ACHN (cell line): ENCODE data around the gene BOC.

Source experiments
- DNase-seq: peaks from one replicate; pipeline ENCODE4 v3.0.0-alpha.2; 2015
- in situ Hi-C: cut with HindIII; loops from 2 replicates; pipeline ENCODE4 v1.10.0; 2017; ENCODE audit warnings: low sequenced_read_pairs, low pct_ligation_motif_present, low pct_unique_long_range_greater_than_20kb

Gene BOC

DNA sequence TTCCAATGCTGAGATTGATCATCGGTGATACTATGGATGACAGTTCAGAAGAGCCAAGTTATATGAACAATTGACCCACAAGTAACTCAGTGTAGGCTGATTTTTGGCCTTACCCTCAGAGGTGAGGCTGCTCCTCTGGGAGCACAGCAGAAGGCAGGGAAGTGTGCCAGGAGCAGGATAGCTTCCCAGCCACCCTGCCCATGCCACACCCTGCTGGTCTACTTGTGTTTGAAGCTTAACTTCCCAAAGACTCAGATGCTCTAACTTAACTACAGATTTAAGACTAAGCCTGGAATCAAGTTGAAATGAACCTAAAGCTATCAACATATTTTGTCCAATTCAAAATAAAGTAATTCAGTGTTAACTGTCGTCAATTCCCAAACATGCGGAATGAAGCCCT lies 77.5 kb downstream of the BOC start:
- in situ Hi-C loops = no loop called here
- DNase-seq = no peak

DNA sequence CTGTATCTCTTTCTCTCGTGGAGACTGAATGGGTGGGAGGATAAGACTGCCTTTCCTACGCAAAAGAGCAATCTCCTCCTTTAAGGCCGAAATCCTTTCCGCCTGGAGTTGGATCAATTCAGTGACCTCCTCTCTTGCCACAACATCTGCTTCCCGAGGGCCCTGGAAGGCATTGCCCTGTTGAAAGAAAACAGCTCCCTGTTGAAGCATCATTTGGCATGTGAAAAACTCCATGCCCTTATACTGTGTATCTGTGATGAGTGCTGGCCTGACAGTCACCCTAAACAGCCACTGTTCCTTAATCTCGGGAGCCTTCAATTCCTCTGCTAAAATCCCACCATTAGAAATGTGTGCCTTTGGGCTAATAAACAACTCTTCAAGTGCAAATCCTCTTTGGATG lies 80.2 kb downstream of the BOC start:
- no peak for DNase-seq
- in situ Hi-C loops = no loop called here

DNA sequence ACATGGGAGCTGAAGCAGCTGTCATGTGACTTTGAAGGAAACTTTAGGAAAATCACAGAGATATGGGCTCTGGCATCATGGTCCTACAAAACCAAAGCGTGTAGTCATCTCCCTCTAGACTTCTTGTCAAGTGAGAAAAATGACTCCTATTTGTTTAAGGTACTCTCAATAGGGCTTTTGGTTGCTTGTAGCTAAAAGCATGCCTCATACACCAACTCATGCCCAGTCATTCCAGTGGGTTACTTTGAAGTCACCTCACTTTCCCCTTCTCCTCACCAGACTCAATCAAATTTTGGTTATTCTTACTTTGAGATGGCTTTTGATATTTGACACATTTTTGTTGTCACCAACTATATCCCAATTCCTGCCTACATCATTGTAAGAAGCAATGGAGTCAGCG lies 81.6 kb downstream of the BOC start:
- no peak for DNase-seq
- in situ Hi-C loops = no loop called here

DNA sequence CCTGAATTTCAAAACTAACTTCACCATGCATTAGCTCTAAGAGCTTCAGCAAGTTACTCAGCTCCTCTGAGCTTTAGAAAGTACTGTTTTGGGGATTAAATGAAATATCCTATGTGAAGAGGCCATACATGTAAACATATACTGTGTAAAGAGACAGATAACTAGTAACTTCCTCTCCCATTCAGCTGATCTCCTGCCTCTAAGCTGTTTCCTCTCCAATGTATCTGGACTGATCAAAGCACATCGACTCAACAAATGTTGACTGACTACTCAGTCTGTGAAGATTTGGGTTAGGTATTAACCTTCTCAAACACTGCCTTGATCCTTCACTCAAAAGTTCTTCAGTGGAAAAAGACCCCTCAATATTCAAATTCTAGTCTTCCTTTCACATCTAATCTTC lies 82.0 kb downstream of the BOC start:
- no peak for DNase-seq
- in situ Hi-C loops = no loop called here

DNA sequence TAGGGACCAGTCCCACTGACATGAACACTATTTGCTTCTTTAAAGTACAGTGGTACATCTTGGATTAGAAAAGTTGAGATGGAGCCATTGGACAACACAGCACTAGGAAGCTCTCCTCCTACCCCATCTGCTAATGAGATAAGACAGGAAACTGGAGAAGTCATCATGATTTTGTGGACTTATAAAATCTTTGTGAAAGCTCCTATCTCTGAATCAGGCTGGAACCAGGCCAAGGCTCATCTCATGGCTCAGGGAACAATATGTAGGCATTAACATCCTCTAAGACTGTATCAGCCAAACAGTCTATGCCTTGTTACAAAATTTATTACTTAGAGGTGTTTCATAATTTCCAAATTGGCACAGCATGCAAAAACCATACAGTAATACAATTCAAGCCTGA lies 84.1 kb downstream of the BOC start:
- no peak for DNase-seq
- in situ Hi-C loops = no loop called here

DNA sequence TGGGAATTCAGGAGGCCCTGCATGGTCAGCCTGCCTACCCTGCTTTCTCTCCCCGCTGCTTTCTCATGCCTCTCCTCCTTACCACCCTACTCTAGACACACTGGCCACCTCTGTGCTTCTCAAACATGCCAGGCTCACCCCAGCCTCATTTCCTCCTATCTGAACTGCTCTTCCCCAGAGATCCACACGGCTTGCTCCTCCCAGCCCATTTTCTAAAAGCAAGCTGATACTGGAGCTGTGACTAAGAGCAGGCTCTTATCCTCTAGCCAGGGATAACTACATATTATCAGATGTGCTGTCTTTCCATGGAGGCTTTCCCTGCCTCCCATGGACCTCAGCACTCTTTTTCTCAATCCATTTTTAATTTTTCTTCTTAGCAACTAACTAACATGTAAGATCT lies 85.9 kb downstream of the BOC start:
- in situ Hi-C loops = no loop called here
- DNase-seq = no peak

DNA sequence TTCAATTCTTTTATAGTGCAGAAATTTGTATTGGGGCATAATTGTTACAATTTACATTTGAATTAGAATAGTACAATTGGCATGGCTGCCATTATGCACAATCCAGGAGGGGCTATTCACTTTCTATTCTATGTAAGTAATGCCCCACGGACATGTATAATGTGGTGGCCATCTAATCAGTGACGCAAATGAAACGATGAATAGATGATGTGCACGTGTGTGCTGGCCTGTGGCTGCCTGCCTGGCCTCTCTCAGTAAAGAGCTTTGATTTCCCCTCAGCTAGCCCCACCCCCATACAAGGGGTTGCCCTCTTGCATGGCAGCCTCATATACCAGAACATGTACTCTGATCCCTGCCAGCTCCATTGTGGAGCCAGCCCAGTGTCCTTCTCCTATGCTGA lies 86.5 kb downstream of the BOC start:
- in situ Hi-C loops = no loop called here
- no peak for DNase-seq

DNA sequence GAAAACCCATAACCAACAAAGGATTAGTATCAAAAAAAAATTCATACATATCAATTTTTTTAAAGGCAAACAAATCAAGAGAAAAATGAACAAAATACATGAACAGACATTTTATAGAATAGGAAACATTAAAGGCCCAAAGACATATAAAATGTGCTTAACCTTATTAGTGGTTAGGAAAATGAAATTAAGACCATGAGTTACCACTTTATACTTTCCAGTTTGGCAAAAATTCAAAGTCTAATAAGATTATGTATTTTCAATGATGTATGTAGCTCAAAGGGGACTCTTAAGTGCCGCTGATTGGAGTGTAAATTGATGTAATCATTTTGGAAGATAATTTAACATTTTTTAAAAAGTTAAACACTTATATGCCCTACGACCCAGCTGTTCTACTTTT lies 89.2 kb downstream of the BOC start:
- in situ Hi-C loops = no loop called here
- DNase-seq = no peak

DNA sequence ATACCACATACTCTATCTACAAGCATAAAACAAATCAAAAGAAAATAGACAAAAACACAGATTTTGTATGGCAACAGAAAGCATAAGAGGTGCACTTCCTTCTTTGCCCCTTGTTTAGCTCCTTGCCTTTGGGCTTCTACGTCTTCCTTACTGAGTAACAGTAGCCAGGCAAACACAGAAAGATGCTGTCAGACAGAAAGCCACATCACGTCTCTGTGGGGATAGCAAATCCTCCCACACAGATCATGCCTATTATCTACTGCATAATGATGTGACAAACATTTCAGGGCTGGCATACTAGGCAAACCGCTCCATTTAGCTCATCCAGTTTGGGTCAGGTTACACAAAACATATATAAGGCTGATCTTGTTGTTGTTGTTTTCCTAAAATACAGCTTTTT lies 92.7 kb downstream of the BOC start:
- in situ Hi-C loops = no loop called here

DNA sequence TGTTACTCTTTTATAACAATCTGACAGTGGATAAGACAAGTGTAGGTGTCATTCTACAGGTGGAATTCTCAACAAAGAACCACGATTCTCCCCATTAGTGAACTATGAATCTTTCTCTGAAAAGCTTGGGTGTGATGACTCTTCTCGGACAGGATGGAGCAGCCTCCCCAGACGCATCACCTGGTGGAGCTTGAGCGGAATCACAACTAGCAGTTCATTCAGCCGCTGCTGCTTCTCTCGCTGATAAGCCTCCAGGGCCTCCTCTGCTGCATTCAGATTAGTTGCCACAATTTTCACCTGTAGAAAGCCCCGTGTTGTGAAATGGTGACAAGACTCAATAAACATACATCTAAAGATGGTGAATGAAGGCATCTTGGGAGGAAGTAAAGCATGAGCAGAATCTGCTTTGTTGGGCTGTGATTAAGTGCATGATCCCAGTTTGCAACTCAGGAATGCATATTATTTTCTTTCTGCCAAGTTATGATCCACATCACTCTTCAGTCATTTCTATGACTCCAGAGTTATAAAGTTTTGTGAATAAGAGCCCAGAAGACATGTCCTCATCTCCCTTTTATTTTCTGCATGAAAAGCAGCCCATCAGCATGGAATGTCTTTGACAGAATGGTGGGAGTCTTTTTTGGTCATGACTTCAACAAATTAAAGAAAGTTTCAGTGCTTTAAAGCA lies 93.6 kb downstream of the BOC start:
- in situ Hi-C loops = no loop called here
- no peak for DNase-seq

More for the DNA sequence above, 92.7 kb downstream of the BOC start:
- DNase-seq = no peak

DNA sequence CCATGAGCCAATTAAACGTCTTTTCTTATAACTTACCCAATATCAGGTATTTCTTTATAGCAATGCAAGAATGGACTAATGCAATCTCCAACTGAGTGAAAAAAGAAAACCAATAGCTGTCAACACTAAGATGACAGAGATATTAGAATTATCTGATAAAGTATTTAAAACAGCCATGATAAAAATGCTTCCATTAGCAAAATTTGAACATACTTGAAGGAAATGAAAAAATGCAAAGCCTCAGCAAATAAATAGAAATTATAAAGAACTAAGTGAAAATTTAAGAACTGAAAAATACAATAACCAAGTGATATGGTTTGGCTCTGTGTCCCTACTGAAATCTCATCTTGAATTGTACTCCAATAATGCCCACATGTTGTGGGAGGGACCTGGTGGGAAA lies 99.6 kb downstream of the BOC start:
- in situ Hi-C loops = no loop called here
- no peak for DNase-seq

DNA sequence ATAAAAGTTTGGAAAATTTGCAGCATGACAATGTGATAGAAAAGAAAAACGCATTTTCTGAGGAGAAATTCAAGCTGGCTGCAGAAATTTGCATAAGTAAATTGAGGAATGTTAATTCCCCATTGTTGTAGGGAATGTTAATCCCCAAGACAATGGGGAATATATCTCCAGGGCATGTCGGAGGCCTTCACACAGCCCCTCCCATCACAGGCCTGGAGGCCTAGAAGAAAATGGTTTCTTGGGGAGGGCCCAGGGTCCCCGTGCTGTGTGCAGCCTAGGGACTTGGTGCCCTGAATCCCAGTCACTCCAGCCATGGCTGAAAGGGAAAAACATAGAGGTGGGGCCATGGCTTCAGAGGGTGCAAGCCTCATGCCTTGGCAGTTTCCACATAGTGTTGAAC lies 101.1 kb downstream of the BOC start:
- no peak for DNase-seq
- in situ Hi-C loops = no loop called here

DNA sequence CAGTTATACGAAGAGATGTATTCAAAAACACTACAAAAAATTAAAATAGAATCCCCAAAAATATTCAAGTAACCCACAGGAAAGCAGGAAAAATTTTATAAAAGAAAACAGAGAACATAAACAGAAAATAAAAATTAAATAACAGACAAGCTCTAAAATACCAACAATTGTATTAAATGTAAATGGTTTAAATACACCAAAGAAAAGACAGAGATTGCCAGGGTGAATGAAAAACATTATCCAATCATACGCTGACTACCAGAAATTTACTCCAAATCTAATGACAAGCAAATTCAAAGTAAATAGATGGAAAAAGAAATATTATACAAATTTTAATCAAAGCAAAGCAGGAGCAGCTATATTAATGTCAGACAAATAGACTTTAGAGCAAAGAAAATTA lies 103.6 kb downstream of the BOC start:
- in situ Hi-C loops = no loop called here
- no peak for DNase-seq

DNA sequence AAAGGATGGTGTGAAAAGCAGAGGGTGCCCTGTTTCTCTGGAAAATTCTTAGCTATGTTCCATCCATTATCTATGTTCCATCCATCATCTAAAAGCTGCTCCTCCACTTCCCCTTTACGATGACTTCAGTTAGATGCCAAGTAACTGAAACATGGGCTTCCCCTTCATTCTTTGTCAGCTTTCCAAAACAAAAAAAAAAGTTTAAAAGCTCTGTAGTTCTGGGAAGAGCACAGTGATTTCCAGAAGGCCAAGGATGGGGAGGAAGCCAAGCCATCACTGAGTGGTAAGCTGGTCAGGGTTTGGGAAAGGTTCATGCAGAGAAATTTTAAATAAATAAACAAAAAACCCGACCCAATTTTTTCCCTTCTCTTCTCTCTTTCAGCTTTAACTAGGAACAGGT lies 118.4 kb downstream of the BOC start:
- in situ Hi-C loops = no loop called here
- no peak for DNase-seq

DNA sequence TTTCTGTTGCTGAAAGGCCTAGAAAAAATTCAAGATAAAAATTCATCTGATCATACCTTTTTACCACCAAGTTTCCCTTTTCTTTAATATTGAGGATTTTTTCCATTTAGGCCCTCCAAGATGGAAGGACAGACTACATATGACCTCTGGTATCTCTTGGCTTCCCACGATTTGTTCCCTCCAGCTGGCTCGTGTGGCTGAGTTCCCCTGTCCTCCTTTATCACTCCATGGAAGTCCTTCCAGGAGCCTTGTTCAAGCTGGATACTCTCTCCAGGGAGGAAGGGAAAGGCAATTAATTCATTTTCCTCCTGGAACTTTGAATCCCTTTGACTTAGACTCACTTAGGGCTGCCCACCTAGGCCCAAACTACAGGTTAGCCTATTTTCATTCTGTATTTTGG lies 119.4 kb downstream of the BOC start:
- no peak for DNase-seq
- in situ Hi-C loops = no loop called here

DNA sequence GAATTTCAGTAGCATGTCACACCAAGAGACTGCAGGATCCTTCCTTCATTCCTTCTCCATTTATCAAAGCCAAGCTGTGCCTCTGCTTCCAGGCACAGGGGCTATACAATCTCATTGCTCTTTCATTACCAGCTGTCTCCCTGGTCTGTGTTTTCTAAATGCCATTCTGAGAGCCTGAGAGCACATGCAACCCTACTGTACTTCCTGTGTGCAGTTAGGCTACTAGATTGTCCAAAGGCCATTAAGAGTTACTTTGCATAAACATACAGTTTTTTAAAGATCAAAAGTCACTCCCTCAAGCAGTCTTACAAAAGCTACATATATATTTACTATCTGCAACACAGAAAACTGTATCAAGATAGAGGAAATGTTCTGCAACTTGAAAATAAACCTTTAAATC lies 119.8 kb downstream of the BOC start:
- no peak for DNase-seq
- in situ Hi-C loops = no loop called here
